Stimulated activated CD4-positive, alpha-beta T cell treated with anti-CD3 and anti-CD28 coated beads, Interleukin-12 subunit alpha, Interleukin-12 subunit beta, amount 100 ng/mL, for 48 hours (primary cell): ENCODE measurements around the gene ASMTL.
A peak's percentile ranks its signal among the peaks of the same experiment; 100 is the strongest.
"Not testable (repeated sequence)": the region's sequence is repeated elsewhere in the genome, so short reads cannot be mapped to it uniquely, and the experiment has no call there.

ENCODE experiments used
- DNase-seq, 3 donors: peaks; one replicate each; pipeline ENCODE4 v3.0.0-alpha.2; 2020; ENCODE audit warnings: low read depth in 2 of 3, low spot score in 1 of 3

Gene ASMTL

GRCh38 chrX:1452516-1453394 lies at the start of gene ASMTL:
Gene ASMTL, minus strand, starts transcription at chrX:1452909. Its CDS starts 69 bp downstream, at chrX:1452840.
- DNase-seq = peak; percentile 100

GRCh38 chrX:1502241-1502640 lies 49.5 kb upstream of the ASMTL start:
- DNase-seq = no peak

GRCh38 chrX:1500701-1501624 lies 48.3 kb upstream of the ASMTL start:
- no peak for DNase-seq

- DNase-seq = no peak
Observed at GRCh38 chrX:1496076-1496475, 43.4 kb upstream of the ASMTL start.

GRCh38 chrX:1493877-1494510 lies 41.3 kb upstream of the ASMTL start:
- no peak for DNase-seq

GRCh38 chrX:1493412-1493811 lies 40.7 kb upstream of the ASMTL start:
- DNase-seq = no peak

GRCh38 chrX:1492421-1493012 lies 39.8 kb upstream of the ASMTL start:
- no peak for DNase-seq

GRCh38 chrX:1491851-1492349 lies 39.2 kb upstream of the ASMTL start:
- DNase-seq = peak; percentile 36 to 57 (median 53)

GRCh38 chrX:1491248-1491647 lies 38.5 kb upstream of the ASMTL start:
- DNase-seq = not testable (repeated sequence)

- not testable (repeated sequence) for DNase-seq
Observed at GRCh38 chrX:1490723-1491122, 38.0 kb upstream of the ASMTL start.

GRCh38 chrX:1489354-1489753 lies 36.6 kb upstream of the ASMTL start:
- not testable (repeated sequence) for DNase-seq

GRCh38 chrX:1488745-1489144 lies 36.0 kb upstream of the ASMTL start:
- no peak for DNase-seq

- DNase-seq = no peak
Observed at GRCh38 chrX:1488141-1488540, 35.4 kb upstream of the ASMTL start.

GRCh38 chrX:1487401-1487800 lies 34.7 kb upstream of the ASMTL start:
- DNase-seq = no peak

- no peak for DNase-seq
Observed at GRCh38 chrX:1486749-1487361, 34.1 kb upstream of the ASMTL start.

GRCh38 chrX:1486177-1486576 lies 33.5 kb upstream of the ASMTL start:
- no peak for DNase-seq

- no peak for DNase-seq
Observed at GRCh38 chrX:1485033-1485432, 32.3 kb upstream of the ASMTL start.

- no peak for DNase-seq
Observed at GRCh38 chrX:1484638-1485019, 31.9 kb upstream of the ASMTL start.

GRCh38 chrX:1483843-1484637 lies 31.3 kb upstream of the ASMTL start:
- no peak for DNase-seq

- DNase-seq = not testable (repeated sequence)
Observed at GRCh38 chrX:1482530-1482928, 29.8 kb upstream of the ASMTL start.
